Breast epithelium (tissue), 4 donors: Measurements from ENCODE around the gene PTPRF. TPM values are rescaled to one million over a fixed set of nuclear protein-coding genes. Genes with fewer than 3 reads are reported as not detected.
"Not testable (repeated sequence)": the region's sequence is repeated elsewhere in the genome, so short reads cannot be mapped to it uniquely, and the experiment has no call there.

Experiments used
- DNase-seq, 2 donors: peaks; one replicate each; pipeline ENCODE4 v3.0.0-alpha.2; 2019; ENCODE audit warnings: low spot score in 2 of 2
- H3K27ac ChIP-seq, 2 donors: fragments of 200-600 bp; sonication (generic) in 1 of 2; one replicate each; pipeline ENCODE4 v1.5.1; 2016 to 2019; ENCODE audit warnings: mild to moderate bottlenecking in 1 of 2
- H3K27me3 ChIP-seq, 2 donors: fragments of 200-600 bp; sonication (generic) in 1 of 2; one replicate each; pipeline versions ENCODE4 v1.5.1 to v1.6.0; 2017 to 2019; ENCODE audit warnings: control low read depth in 1 of 2, mild to moderate bottlenecking in 1 of 2
- H3K36me3 ChIP-seq: fragments of 200-600 bp; one replicate; pipeline ENCODE4 v1.5.1; 2019
- H3K4me1 ChIP-seq, 2 donors: fragments of 200-600 bp; sonication (generic); one replicate each; pipeline ENCODE4 v1.5.1; 2016 to 2019; ENCODE audit warnings: control low read depth in 1 of 2
- H3K4me3 ChIP-seq, 3 donors: fragments of 200-600 bp; sonication (generic); 1 replicate in 2 of 3; 2 replicates in 1 of 3; pipeline ENCODE4 v1.5.1; 2016 to 2019; ENCODE audit warnings: mild to moderate bottlenecking in 3 of 3, moderate library complexity in 2 of 3
- H3K9me3 ChIP-seq, 2 donors: fragments of 200-600 bp; sonication (generic) in 1 of 2; one replicate each; pipeline ENCODE4 v1.5.1; 2016 to 2019; ENCODE audit warnings: control low read depth in 1 of 2
- POLR2A ChIP-seq: fragments of 450-650 bp; IDR thresholded peaks from one replicate; pipeline ENCODE4 v1.6.1; 2016; ENCODE audit warnings: antibody characterized with exemption, mild to moderate bottlenecking, moderate library complexity
- POLR2AphosphoS5 ChIP-seq, 3 donors: sonication (generic); formaldehyde crosslinking; IDR thresholded peaks; one replicate each; pipeline ENCODE4 v1.6.1; 2017; ENCODE audit warnings: antibody characterized with exemption in 3 of 3
- intact Hi-C: fragments of 100-400 bp; cut with DNase I; formaldehyde crosslinking; loops from one replicate; pipeline ENCODE4 v1.15.1; 2023; ENCODE audit warnings: low total_unique reads
- total RNA-seq, 3 donors: library from RNA; depleted of rRNA; stranded (reverse); fragments of >200 nt; gene quantifications; one replicate each; pipeline ENCODE4 v1.1.0, GENCODE V29; 2016
- TF ChIP-seq, protein P1 (sequence below), 3 donors: fragments of 450-650 bp; IDR thresholded peaks; one replicate each; pipeline ENCODE4 v1.5.1; 2016 to 2017; ENCODE audit warnings: antibody characterized with exemption in 3 of 3, mild to moderate bottlenecking in 3 of 3, moderate library complexity in 3 of 3

Gene PTPRF
- total RNA-seq, 3 donors from 2014 or later, result 109 to 149 (median 116) TPM

DNA sequence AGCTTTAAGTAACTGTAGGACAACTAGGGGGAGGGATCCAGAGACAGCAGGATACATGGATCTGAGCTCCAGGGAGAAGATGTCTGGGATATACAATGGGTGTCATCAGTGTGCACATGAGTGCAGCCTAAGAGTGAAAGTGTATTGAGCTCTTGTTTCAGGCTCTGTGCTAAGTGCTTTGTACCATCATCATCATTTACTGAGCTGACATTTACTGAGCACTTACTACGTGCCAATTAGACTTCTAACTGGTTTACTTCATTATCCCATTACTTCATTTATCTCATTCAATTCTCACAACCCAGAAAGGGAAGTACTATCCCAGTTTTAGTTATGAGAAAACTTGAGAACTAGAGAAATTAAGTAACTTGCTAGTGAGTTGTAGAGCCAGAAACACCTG, 114.8 kb downstream of the PTPRF start:
- TF ChIP-seq, protein P1, sequence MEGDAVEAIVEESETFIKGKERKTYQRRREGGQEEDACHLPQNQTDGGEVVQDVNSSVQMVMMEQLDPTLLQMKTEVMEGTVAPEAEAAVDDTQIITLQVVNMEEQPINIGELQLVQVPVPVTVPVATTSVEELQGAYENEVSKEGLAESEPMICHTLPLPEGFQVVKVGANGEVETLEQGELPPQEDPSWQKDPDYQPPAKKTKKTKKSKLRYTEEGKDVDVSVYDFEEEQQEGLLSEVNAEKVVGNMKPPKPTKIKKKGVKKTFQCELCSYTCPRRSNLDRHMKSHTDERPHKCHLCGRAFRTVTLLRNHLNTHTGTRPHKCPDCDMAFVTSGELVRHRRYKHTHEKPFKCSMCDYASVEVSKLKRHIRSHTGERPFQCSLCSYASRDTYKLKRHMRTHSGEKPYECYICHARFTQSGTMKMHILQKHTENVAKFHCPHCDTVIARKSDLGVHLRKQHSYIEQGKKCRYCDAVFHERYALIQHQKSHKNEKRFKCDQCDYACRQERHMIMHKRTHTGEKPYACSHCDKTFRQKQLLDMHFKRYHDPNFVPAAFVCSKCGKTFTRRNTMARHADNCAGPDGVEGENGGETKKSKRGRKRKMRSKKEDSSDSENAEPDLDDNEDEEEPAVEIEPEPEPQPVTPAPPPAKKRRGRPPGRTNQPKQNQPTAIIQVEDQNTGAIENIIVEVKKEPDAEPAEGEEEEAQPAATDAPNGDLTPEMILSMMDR (IDR thresholded peaks at IDR 0.05), result no peak
- no peak for TF ChIP-seq POLR2A
- no peak for TF ChIP-seq POLR2AphosphoS5 (IDR thresholded peaks at IDR 0.05)
- no peaks in the 10 kb centered on the region for H3K27me3 ChIP-seq
- no peaks in the 10 kb centered on the region for H3K9me3 ChIP-seq
- no peak overlapping the region for H3K4me3 ChIP-seq
- H3K36me3 ChIP-seq, result no peaks in the 10 kb centered on the region
- no peak overlapping the region for H3K27ac ChIP-seq
- intact Hi-C loops, result no loop called here
- no peaks in the 10 kb centered on the region for H3K4me1 ChIP-seq
- no peak for DNase-seq

GRCh38 chr1:43647331-43647730, 116.6 kb downstream of the PTPRF start:
- intact Hi-C loops, result not testable (repeated sequence)

GRCh38 chr1:43648221-43648847, 117.7 kb downstream of the PTPRF start:
- H3K27ac ChIP-seq, result peak overlapping the region; percentile 14 to 91
- intact Hi-C loops, result no loop called here

More at GRCh38 chr1:43647331-43647730, 116.6 kb downstream of the PTPRF start:
- H3K9me3 ChIP-seq, H3K36me3 ChIP-seq, H3K4me1 ChIP-seq, H3K4me3 ChIP-seq, DNase-seq, H3K27me3 ChIP-seq, H3K27ac ChIP-seq: not testable (repeated sequence)

DNA sequence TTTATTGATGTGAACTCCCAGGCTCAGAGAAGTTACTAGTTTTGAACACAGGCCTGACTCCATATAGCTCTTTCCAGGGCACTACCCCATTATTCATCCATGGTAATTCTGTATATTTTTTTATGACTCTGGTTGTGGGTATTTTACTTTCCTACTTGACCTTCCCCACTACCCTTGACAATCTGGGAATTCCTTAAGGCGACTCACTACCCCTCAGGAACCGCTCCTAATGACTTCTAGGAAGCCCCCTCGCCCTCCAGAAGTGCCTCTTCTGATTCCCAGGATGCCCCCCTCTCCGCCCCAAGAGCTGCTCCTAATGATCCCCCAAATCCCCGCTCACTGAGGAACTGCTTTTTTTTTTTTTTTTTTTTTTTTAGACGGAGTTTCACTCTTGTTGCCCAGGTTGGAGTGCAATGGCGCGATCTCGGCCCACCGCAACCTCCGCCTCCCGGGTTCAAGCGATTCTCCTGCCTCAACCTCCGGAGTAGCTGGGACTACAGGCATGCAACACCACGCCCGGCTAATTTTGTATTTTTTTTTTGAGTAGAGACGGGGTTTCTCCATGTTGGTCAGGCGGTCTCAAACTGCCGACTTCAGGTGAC, 118.3 kb downstream of the PTPRF start:
- peaks cover 0 to 9% of the 10 kb centered on the region in 2 donors for H3K4me1 ChIP-seq
- no peaks in the 10 kb centered on the region for H3K36me3 ChIP-seq
- intact Hi-C loops, result no loop called here
- H3K4me3 ChIP-seq, result peak overlapping the region; percentile 70 to 88 (median 72)
- no peaks in the 10 kb centered on the region for H3K27me3 ChIP-seq
- TF ChIP-seq POLR2AphosphoS5 (IDR thresholded peaks at IDR 0.05) (no peak), POLR2A (no peak)
- TF ChIP-seq, protein P1 (IDR thresholded peaks at IDR 0.05), result no peak
- H3K9me3 ChIP-seq, result no peaks in the 10 kb centered on the region
- peak overlapping the region; percentile 91 to 96 for H3K27ac ChIP-seq
- DNase-seq, result no peak

More at GRCh38 chr1:43648221-43648847, 117.7 kb downstream of the PTPRF start:
- TF ChIP-seq, protein P1 (IDR thresholded peaks at IDR 0.05), result no peak
- no peak for TF ChIP-seq POLR2AphosphoS5 (IDR thresholded peaks at IDR 0.05)
- Histone ChIP-seq H3K27me3 (no peaks in the 10 kb centered on the region), H3K9me3 (no peaks in the 10 kb centered on the region), H3K4me1 (peaks cover 0 to 9% of the 10 kb centered on the region in 2 donors), H3K4me3 (no peak overlapping the region), H3K36me3 (no peaks in the 10 kb centered on the region)
- no peak for DNase-seq

DNA sequence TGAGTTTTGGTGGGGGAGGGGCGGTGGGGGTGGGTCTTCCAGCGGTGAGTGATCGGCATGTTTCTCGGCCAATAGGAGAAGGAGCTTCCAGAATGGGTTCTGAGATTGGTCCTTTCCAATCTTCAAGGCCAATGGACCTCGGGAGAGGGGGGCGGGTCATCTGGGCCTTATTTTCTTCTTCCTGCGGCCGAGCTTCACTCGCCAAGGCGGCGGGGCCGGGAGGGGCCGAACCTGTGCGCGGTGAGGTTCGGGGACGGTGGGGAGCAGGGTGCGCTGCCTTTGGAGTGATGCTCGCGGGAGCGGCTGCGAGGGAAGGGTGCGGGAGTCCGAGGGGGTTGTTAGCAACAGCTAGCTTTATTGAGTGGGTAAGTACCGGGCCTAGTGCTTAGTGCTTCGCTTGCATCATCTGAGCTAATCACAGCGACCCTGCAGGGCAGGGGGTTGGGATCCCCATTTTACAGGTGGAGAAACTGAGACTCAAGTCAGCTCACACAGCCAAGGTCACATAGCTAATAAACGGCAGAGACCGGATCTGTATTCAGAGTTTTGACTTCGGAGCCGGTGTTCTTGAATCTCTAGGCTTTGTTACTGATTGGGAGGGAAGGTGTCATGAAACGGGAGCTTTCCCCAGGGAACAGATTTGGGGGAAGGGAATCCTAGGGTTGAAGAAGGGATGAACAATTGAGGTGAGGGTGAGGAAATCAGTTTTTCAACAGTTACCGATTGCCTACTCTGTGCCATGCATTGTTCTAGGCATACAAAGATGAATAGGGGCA, 119.8 kb downstream of the PTPRF start:
- intact Hi-C loops, result no loop called here
- no peaks in the 10 kb centered on the region for H3K27me3 ChIP-seq
- H3K9me3 ChIP-seq, result no peaks in the 10 kb centered on the region
- peak overlapping the region; percentile 91 to 96 for H3K27ac ChIP-seq
- peak; percentile 92 to 95 for DNase-seq
- H3K4me1 ChIP-seq, result peaks cover 0 to 9% of the 10 kb centered on the region in 2 donors
- H3K4me3 ChIP-seq, result peak overlapping the region; percentile 70 to 88 (median 72)
- peaks cover under 1% of the 10 kb centered on the region for H3K36me3 ChIP-seq
- peak; percentile 81 to 94 (median 88) for TF ChIP-seq POLR2AphosphoS5 (IDR thresholded peaks at IDR 0.05)
- TF ChIP-seq, protein P1 (IDR thresholded peaks at IDR 0.05), result no peak
- peak; percentile 93 for TF ChIP-seq POLR2A
